Neural crest cell (in vitro differentiated cells): Measurements from ENCODE around the gene UCMA. TPM values are rescaled to one million over a fixed set of nuclear protein-coding genes. Genes with fewer than 3 reads are reported as not detected.
A peak's percentile ranks its signal among the peaks of the same experiment; 100 is the strongest.
"Not testable (repeated sequence)": the region's sequence is repeated elsewhere in the genome, so short reads cannot be mapped to it uniquely, and the experiment has no call there.

Experiments
- DNase-seq: peaks from one replicate; pipeline ENCODE4 v3.0.0; 2021; ENCODE audit warnings: low read depth, mixed read lengths, low spot score
- H3K27ac Mint-ChIP-seq: one replicate; pipeline ENCODE4 v1.8.0; 2021; ENCODE audit warnings: mild to moderate bottlenecking, mixed read lengths; ENCODE audit not compliant: unreplicated experiment
- H3K27me3 Mint-ChIP-seq: 2 replicates; pipeline ENCODE4 v1.8.0; 2021; ENCODE audit warnings: low read depth, mild to moderate bottlenecking, mixed read lengths
- H3K36me3 Mint-ChIP-seq: 2 replicates; pipeline ENCODE4 v1.8.0; 2021; ENCODE audit warnings: low read depth, mild to moderate bottlenecking, mixed read lengths
- H3K4me1 Mint-ChIP-seq: 2 replicates; pipeline ENCODE4 v1.8.0; 2021; ENCODE audit warnings: mixed read lengths
- H3K4me3 Mint-ChIP-seq: one replicate; pipeline ENCODE4 v1.8.0; 2021; ENCODE audit warnings: mild to moderate bottlenecking, mixed read lengths
- H3K9me3 Mint-ChIP-seq: 2 replicates; pipeline ENCODE4 v1.8.0; 2021; ENCODE audit warnings: mixed read lengths
- long read RNA-seq: library from polyadenylated mRNA; unstranded; transcript quantifications from one replicate; pipeline ENCODE4 v2.0.0, GENCODE V29; 2020
- total RNA-seq: library from RNA; stranded (reverse); gene quantifications from 2 replicates; pipeline ENCODE4 v1.2.1, GENCODE V29; 2021
- TF ChIP-seq, protein P1 (sequence below): fragments of 200-600 bp; sonication (generic); conservative IDR thresholded peaks from 2 replicates; pipeline ENCODE4 v1.5.0; 2021; ENCODE audit warnings: antibody characterized with exemption, mild to moderate bottlenecking

Gene UCMA, protein sequence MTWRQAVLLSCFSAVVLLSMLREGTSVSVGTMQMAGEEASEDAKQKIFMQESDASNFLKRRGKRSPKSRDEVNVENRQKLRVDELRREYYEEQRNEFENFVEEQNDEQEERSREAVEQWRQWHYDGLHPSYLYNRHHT
- not detected in 2 replicates for total RNA-seq
- long read RNA-seq, result 0 reads

DNA sequence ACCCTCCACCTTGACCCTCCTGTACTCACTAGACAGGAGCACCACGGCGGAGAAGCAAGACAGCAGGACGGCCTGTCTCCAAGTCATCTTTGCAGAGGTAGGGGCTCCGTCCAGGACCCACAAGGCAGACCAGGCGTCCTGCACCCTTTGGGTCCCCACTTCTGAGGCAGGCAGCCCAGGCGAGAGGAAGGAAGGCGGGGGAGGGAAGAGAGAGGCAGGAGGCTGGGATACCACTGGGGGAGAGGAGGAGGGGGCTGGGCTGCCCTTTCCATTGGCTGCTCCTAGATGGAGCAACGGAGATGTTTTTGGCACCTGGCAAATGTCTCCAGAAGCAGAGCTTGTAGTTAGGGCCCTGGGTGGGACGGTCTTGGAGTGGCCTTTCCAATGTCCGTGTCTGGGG, at the start of gene UCMA:
Gene UCMA, minus strand, starts transcription at position 203 of the 400 bp plus-strand sequence. Its CDS starts 116 bp downstream, at position 87.
- no peak for DNase-seq
- no peaks in the 10 kb centered on the region for H3K36me3 Mint-ChIP-seq
- no peaks in the 10 kb centered on the region for H3K4me1 Mint-ChIP-seq
- no peaks in the 10 kb centered on the region for H3K27me3 Mint-ChIP-seq
- H3K4me3 Mint-ChIP-seq, result no peak within 1 kb of the TSS
- H3K27ac Mint-ChIP-seq, result no peak within 1 kb of the TSS
- TF ChIP-seq, protein P1, sequence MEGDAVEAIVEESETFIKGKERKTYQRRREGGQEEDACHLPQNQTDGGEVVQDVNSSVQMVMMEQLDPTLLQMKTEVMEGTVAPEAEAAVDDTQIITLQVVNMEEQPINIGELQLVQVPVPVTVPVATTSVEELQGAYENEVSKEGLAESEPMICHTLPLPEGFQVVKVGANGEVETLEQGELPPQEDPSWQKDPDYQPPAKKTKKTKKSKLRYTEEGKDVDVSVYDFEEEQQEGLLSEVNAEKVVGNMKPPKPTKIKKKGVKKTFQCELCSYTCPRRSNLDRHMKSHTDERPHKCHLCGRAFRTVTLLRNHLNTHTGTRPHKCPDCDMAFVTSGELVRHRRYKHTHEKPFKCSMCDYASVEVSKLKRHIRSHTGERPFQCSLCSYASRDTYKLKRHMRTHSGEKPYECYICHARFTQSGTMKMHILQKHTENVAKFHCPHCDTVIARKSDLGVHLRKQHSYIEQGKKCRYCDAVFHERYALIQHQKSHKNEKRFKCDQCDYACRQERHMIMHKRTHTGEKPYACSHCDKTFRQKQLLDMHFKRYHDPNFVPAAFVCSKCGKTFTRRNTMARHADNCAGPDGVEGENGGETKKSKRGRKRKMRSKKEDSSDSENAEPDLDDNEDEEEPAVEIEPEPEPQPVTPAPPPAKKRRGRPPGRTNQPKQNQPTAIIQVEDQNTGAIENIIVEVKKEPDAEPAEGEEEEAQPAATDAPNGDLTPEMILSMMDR, result no peak
- no peaks in the 10 kb centered on the region for H3K9me3 Mint-ChIP-seq

DNA sequence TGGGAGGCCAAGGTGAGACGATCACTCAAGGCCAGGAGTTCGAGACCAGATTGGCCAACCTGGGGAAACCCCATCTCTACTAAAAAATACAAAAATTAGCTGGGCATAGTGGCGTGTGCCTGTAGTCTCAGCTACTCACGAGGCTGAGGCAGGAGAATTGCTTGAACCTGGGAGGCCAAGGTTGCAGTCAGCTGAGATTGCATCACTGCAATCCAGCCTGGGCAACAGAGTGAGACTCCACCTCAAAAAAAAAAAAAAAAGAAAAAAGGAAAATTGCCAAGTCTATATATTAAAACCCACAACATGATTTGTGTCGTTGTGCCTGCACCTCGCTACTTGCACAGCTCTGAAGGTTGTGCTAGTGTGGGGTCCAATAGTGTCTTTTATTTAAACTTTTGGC, 48.2 kb upstream of the UCMA start:
- H3K4me1 Mint-ChIP-seq, H3K27me3 Mint-ChIP-seq, H3K27ac Mint-ChIP-seq, H3K4me3 Mint-ChIP-seq, H3K9me3 Mint-ChIP-seq, DNase-seq, H3K36me3 Mint-ChIP-seq: not testable (repeated sequence)

DNA sequence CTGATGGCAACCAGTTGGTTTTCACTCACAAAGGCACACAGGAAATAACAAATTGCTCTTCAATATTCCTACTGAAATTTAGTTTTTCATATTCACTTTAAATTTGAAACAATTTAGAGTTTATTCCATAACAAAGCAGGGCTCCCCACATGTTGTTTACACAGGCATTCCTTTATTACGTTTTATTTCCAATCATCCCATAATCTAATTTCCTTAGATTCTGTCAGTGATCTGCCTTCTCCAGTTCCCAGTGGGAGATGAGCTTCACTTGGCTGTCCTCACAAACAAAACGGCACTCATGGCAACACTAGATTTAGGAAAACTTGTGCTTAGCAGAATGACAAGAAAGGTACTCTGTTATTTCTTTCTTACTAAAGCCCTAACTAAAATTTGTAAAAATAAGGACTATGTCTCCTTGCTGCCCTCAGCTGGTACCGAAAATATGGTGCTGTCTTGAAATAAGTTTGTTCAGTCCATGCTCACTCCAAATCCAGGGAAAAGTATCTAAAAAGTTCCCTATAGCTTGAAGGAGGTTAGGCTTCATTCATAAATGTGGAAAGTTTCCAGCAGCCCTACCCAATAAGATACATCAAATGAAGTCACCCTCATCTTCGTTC, 42.7 kb upstream of the UCMA start:
- H3K27ac Mint-ChIP-seq, result no peak overlapping the region
- H3K9me3 Mint-ChIP-seq, result no peaks in the 10 kb centered on the region
- peaks cover 3% of the 10 kb centered on the region for H3K4me1 Mint-ChIP-seq

DNA sequence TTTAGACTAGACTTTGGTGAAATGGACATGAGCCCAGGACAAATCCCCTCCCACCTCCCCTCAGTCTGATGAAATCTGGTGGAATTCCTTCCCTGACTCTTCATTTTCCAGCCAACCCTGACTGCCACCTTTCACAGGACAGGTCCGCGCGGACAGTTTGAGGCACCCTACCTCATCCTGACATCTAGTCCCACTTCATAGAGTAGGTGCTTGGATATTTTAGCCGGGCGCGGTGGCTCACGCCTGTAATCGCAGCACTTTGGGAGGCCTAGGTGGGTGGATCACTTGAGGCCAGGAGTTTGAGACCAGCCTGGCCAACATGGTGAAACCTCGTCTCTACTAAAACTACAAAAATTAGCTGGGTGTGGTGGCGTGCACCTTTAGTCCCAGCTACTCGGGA, 42.0 kb upstream of the UCMA start:
- not testable (repeated sequence) for H3K27me3 Mint-ChIP-seq, H3K36me3 Mint-ChIP-seq, DNase-seq, H3K27ac Mint-ChIP-seq, H3K9me3 Mint-ChIP-seq, H3K4me3 Mint-ChIP-seq
- peaks cover 10% of the 10 kb centered on the region for H3K4me1 Mint-ChIP-seq

More for the DNA sequence above, 42.7 kb upstream of the UCMA start:
- DNase-seq, result no peak
- Mint-ChIP-seq H3K27me3 (no peaks in the 10 kb centered on the region), H3K36me3 (no peaks in the 10 kb centered on the region), H3K4me3 (no peak overlapping the region)
- TF ChIP-seq, protein P1, result no peak

DNA sequence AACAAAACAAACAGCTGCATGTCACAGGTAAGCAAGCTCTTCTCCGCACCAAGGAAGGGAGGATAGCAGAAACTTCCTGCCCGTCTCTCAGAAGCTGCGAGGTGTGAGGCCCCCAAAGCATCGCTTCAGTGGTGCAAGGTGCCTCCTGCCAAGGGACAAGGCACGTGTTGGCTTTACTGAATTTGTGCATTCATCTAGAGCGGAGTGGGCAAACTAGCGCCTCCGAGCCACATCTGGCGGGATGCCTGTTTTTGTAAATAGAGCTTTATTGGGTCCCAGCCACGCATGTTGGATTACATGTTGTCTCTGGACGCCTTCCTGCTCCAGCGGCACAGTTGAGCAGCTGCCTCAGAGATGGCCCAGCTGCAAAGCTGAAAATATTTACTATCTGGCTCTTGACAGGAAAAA, 38.0 kb upstream of the UCMA start:
- Mint-ChIP-seq H3K27ac (no peak overlapping the region), H3K9me3 (no peaks in the 10 kb centered on the region), H3K4me3 (no peak overlapping the region), H3K36me3 (no peaks in the 10 kb centered on the region), H3K4me1 (peaks cover 20% of the 10 kb centered on the region), H3K27me3 (no peaks in the 10 kb centered on the region)
- no peak for DNase-seq
- TF ChIP-seq, protein P1, result no peak

DNA sequence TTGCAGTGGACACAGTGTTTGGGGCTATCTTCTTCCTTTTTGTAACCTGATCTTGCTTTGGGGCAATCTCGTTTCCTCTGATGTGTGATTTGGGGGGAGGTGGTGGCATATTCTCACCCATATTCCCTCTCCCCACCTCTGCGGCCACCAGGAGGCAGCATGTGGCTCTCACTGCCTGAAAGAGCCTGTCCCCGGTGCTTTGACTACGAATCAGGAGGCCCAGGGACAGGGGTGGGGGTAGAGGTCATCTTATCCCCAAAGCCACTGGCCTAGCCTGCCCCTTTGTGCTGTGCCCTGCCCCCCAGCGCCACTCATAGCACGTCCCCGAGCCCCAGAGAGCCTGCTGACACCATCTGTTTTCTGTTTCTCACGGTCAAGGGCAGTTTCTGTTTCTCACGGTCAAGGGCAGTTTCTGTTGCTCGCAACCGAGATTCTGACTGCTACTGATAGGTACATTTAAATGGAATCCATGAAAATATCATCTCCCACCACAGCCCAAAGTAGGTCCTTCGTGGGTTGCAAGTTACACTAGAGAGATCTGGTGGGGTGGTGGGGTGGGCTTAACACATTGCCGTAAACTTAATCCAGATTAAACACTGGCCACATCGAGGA, 37.5 kb upstream of the UCMA start:
- H3K9me3 Mint-ChIP-seq, result no peaks in the 10 kb centered on the region
- peak; percentile 50 for DNase-seq
- TF ChIP-seq, protein P1, result peak; percentile 51
- no peaks in the 10 kb centered on the region for H3K36me3 Mint-ChIP-seq
- H3K4me1 Mint-ChIP-seq, result peaks cover 20% of the 10 kb centered on the region
- no peak overlapping the region for H3K4me3 Mint-ChIP-seq
- H3K27me3 Mint-ChIP-seq, result no peaks in the 10 kb centered on the region
- peak overlapping the region; percentile 30 for H3K27ac Mint-ChIP-seq
